ENCODE measurements around the gene ANGPTL2.
"Not testable (repeated sequence)": the region's sequence is repeated elsewhere in the genome, so short reads cannot be mapped to it uniquely, and the experiment has no call there.

The ANGPTL2 gene

GRCh38 chr9:127147251-127147650, 24.8 kb upstream of the ANGPTL2 start:
- TF ChIP-seq CTCF (IDR thresholded peaks at IDR 0.05; ENCODE audit: borderline replicate concordance, control extremely low read depth, extremely low read depth, insufficient read depth, missing control alignments): no peak
- no peak for DNase-seq (ENCODE audit: low spot score)
- in situ Hi-C loops (cut with MboI; ENCODE audit: low sequenced_read_pairs, unreplicated experiment): no loop called here

GRCh38 chr9:127146841-127147240, 24.4 kb upstream of the ANGPTL2 start:
- in situ Hi-C loops (cut with MboI; ENCODE audit: low sequenced_read_pairs, unreplicated experiment); DNase-seq (ENCODE audit: low spot score): not testable (repeated sequence)

GRCh38 chr9:127144670-127145445, 22.4 kb upstream of the ANGPTL2 start:
- no peak for TF ChIP-seq CTCF (IDR thresholded peaks at IDR 0.05; ENCODE audit: borderline replicate concordance, control extremely low read depth, extremely low read depth, insufficient read depth, missing control alignments)
- in situ Hi-C loops (cut with MboI; ENCODE audit: low sequenced_read_pairs, unreplicated experiment): no loop called here
- DNase-seq (ENCODE audit: low spot score): no peak

DNA sequence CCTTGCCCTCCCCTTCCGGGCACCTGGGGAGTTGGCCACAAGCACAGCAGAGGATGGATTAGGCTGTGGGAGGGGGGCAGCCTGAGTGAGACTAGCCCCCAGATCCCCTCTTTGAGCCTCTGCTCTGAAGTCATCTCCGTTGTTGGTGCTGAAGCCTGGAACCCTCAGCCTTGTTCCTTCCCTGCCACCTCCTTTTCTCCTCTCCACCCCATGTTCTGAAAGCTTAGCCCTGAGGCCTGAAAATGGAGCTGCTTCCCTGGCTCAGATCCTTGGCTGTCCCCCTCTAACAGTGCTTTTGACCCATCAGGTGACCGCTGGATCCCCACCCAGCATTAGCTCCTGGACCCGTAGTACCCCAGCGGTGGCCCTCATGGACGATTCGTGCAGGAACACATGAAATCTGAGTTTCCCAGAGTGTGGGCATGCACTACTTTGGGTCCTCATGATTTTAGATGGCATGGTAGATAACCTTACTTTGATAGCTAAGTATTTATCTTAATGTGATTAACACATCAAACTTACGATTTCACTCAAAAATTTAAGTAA, 21.6 kb upstream of the ANGPTL2 start:
- no peak for TF ChIP-seq CTCF (IDR thresholded peaks at IDR 0.05; ENCODE audit: borderline replicate concordance, control extremely low read depth, extremely low read depth, insufficient read depth, missing control alignments)
- in situ Hi-C loops (cut with MboI; ENCODE audit: low sequenced_read_pairs, unreplicated experiment): no loop called here
- DNase-seq (ENCODE audit: low spot score): no peak

DNA sequence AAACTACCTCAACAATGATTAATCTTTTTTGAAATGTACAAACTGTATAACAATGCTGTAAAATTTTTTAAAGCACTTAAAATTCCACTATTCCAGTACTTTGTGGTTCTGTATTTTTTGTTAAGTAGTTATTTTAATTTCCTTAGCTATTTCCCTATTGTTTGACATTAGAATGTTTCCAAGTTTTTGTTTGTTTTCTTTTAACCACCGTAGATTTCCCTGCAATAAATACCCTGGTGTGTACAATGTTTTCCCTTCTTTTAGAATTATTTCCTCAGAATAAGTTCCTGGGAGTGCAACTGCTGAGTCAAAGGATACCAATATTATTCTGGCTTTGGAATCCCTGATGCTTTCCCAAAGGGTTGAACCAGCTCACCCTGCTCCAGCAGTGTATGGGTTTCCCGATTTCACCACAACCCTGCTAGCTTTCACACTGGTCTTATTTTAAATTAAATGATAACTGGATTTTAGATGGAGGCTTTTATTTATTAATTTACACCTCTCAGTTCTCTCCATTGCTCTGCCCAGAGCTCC, 20.6 kb upstream of the ANGPTL2 start:
- in situ Hi-C loops (cut with MboI; ENCODE audit: low sequenced_read_pairs, unreplicated experiment): no loop called here
- no peak for DNase-seq (ENCODE audit: low spot score)
- no peak for TF ChIP-seq CTCF (IDR thresholded peaks at IDR 0.05; ENCODE audit: borderline replicate concordance, control extremely low read depth, extremely low read depth, insufficient read depth, missing control alignments)

DNA sequence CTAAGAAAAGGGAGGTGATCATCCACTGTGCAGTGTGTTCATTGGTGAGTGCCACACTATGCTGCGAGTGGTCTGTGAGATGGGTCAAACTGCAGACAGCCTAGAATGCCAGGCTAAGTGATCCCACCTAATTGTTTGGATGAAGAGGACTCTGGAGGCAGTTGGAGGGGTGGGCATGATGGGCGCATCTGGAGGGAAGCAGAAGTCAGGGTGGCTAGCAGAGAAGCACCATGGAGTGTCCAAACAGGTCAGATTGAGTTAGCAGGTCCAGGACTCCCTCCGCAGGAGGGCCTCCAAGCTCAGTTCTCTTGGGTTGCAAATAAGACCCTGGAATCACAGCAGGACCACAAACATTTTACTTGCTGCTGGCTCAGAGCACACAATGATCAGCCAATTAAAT, 19.9 kb upstream of the ANGPTL2 start:
- DNase-seq (ENCODE audit: low spot score): no peak
- TF ChIP-seq CTCF (IDR thresholded peaks at IDR 0.05; ENCODE audit: borderline replicate concordance, control extremely low read depth, extremely low read depth, insufficient read depth, missing control alignments): no peak
- in situ Hi-C loops (cut with MboI; ENCODE audit: low sequenced_read_pairs, unreplicated experiment): no loop called here

Data from GM13976 (cell line).